HG02870 (cell line): ENCODE results near the gene CEACAM18.
"Not testable (repeated sequence)": the region's sequence is repeated elsewhere in the genome, so short reads cannot be mapped to it uniquely, and the experiment has no call there.

Experiments used
- ATAC-seq: cut with Tn5 transposase; IDR thresholded peaks from one replicate; pipeline ENCODE4 v1.9.1; 2021; ENCODE audit warnings: mild to moderate bottlenecking, moderate library complexity; ENCODE audit not compliant: unreplicated experiment

Gene CEACAM18

DNA sequence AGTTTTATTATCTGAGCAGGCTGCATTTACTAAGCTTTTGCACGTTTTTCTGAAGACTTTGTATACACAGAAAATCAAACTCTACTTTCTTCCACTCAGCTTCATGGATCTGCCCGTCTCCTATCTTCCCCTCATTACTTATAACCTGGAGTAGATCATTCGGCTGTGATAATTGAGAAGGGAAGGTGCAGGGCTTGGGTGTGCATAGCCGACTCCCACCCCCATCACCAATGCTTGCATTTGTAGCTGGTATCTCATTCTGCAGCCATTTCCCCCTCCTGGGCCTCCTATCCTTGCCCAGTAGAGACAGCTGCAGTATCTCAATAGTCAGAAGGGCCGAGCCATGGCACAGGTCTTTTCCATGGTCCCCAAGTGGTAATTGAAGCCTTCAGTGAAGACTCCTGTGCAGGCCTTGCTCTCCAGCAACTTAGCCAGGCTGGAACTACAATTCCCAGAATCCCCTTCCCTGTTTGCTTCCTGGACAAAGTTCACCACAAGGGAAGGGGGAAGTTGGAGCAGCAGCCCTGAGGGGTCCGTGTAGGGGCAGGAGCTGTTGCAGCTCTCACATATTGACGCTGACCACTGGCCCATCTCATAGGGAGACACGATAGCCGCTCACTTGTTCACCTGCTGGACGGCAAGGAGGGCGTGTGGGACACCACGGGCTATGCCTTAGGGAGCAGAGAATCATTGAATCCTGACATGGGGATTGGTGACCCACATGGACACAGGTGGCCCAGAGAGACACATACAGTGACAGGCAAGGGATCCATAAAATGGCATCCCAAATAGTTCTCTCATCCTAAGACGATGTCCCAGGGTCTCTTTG is 18.0 kb upstream of the CEACAM18 start:
- ATAC-seq = no peak

GRCh38 chr19:51461723-51462161 is 16.6 kb upstream of the CEACAM18 start:
- no peak for ATAC-seq

DNA sequence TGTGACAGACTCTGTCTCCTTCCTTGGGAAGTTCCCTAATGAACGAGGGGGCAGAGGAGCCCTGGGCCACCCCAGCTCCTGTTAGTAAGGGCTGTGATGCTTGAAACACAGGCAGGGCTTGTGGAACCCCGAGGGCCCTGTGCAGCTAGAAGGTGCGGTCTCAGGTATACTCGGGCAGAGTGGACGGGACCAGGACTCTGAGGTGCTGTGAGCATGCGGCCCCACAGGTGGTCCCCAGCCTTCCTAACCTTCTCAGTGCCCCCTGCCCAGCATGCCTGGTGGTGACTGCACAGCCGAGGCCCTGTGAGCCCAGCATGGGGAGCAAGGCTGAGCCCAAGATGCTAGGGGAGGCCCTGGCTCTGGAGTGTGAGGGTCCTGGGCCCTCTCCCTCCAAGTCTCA is 16.1 kb upstream of the CEACAM18 start:
- ATAC-seq = no peak

DNA sequence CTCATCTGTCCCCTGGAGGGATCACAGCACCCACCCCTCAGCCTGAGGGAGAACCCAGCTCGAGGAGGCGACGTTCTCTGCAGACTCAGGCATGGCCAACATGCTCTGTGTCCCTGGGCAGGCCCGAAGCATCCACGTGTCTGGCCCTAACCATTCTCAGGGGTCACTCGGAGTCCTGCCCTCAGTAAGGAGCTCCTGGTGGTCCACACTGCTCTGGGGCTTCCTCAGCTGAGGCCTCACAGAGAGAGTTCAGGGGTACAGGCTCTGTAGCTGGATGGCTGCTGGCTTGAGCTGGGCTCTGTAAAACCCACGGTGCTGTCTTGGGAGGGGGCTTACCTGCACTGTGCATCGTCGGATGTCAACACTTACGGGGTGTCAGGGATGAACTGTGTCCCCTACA is 15.7 kb upstream of the CEACAM18 start:
- no peak for ATAC-seq

DNA sequence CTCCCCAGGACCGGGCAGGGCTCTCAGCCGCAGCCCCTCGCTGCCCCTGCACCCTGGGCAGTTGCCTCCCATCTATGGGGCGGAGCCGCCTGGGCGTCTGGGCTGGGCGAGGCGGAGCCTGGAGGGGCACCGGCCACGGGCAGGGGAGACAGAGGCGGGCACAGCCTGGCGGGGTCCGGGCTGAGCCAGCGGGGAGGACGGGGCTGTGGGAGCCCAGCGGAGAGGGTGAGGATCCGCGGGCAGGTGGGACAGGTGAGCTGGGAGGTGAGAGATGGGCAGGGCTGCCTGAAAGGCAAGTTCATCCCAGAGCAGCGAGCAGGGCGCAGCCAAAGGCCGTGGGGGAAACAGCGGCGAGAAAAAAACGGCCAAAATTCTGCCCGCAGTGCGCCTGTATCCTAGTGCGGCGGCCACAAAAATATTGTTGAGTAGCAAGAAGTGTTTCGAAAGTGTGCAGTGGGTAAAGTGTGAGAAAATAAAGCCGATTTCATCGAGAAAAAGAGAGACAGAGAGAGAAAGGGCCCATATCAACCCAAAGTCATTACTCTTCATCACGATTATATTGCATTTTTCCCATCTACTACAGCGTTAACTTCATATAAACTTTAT is 14.3 kb upstream of the CEACAM18 start:
- not testable (repeated sequence) for ATAC-seq

DNA sequence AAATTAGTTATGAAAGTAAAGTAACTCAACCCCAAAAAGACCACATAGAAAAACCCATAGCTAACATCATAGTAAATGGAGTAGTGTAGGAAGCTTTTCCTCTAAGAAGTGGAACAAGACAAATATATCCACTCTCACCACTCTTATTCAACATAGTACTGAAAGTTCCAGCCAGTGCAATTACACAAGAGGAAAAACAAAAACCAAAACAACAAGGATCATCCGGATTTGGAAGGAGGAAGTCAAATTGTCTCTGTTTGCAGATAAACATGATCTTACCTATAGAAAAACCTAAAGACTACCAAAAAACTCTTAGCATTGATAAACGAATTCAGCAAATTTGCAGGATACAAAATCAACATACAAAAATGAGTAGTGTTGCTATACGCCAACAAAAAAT is 11.6 kb upstream of the CEACAM18 start:
- no peak for ATAC-seq

DNA sequence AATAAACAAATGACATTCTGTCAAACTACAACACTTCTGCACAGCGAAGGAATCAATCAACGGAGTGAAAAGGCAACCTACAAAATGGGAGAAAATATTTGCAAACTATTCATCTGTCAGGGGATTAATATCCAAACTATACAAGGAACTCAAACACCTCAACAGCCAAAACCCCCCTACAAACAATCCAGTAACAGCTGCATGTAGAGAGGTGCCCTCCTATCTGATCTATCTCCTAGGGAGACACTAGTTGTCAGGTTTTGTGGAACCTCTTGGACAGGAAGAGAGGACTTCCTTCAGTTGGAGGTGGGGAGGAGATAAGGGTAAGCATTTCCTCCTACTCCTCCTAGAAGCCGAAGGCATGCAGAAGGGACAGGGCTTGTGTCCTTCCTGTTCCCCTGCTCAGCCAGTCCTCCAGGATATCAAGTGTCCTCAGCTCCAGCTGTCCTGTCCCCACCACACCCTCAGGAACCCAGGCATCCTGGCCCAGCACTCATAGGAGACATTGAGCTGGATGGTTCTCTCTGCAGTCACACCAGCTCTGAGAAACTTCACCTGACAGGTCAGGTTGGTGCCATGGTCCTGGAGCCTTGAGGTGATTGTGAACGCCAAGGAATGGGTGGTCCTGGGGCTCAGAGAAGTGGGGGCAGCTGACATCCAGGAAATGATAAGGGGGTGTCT is 10.3 kb upstream of the CEACAM18 start:
- ATAC-seq = no peak

DNA sequence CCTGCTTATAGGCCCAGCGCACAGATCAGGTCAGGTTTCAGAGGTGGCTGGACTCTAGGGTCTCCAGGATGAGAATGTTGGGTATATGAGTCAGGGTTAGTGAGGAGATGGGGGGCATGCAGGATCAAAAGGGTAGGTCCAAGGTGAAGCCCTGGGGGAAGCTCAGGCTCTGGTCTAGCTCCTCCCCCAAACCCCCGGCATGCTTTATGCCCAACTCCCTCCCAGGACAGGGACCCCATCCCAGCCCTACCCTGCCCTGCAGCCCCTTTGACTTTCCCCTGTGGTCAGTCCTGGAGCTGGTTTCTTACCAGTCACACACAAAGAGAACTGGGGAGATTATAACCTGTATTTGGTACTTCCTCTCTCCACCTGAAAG is 9.8 kb upstream of the CEACAM18 start:
- no peak for ATAC-seq

DNA sequence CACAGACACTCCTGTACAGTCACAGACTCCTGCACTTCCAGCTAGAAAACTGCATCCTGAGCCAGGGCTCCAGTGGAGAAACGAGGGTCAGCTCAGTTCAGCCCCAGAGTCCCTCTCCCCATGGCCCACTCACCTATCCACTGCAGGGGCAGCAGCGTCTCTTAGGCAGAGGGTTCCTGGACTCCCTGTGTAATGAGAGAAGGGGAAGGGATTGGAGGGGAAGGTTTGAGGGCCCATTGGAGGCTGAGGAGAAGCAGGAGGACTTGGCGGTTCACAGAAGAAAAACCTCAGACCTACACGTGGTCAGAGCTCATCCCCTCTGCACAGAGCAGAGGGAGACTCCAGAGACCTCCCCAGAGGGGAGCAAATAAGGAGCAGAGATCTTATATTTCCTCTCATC is 9.2 kb upstream of the CEACAM18 start:
- ATAC-seq = no peak

GRCh38 chr19:51469629-51470028 is 8.7 kb upstream of the CEACAM18 start:
- no peak for ATAC-seq

DNA sequence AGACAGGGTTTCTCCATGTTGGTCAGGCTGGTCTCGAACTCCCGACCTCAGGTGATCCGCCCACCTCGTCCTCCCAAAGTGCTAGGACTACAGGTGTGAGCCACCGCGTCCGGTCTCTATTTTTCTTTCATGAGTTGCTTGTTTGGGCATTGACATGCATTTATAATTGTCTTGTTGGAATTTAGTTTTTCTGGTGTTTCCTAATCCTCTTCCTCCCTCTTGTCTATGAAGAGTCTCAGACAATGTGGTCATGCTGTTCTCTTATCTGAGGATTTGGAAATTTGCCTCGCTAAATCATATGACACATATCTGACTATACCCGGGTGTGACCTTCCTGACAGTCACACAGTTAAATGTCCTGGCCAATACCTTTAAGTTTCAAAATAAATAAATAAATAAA is 7.4 kb upstream of the CEACAM18 start:
- ATAC-seq = no peak

DNA sequence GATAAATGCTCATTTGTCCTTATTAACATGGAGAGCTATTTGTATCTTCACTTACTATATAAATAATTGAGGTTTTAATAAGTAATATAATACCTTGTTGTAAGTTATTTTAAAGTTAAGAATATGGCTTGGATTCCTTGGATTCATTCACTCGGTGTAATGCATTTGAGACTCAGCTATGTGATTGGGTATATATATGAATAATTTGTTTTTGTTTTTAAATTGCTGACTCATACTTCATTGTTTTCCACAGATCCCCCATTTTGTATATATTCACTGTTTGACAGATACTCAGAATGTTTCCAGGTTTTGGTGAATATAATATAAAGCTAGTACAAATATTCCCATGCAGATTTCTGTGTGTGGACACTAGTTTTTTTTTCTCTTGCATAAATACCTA is 6.8 kb upstream of the CEACAM18 start:
- ATAC-seq = no peak

DNA sequence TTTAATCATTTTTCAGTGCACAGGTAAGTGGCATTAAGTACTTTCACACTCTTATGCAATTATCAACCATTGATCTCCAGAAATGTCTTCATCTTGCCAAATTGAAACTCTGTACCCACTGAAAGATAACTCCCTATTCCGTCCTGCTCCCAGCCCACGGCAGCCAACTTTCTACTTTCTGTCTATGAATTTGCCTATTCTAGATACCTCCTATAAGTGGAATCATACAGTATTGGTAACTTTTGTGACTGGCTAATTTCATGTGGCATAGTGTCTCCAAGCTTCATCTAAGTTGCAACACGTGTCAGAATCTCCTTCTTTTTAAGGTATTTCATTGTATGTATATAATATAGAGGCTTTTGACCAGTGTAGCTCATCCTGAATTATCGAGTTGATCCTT is 5.7 kb upstream of the CEACAM18 start:
- ATAC-seq = no peak

- no peak for ATAC-seq
Observed at GRCh38 chr19:51473009-51473707, 5.2 kb upstream of the CEACAM18 start.

DNA sequence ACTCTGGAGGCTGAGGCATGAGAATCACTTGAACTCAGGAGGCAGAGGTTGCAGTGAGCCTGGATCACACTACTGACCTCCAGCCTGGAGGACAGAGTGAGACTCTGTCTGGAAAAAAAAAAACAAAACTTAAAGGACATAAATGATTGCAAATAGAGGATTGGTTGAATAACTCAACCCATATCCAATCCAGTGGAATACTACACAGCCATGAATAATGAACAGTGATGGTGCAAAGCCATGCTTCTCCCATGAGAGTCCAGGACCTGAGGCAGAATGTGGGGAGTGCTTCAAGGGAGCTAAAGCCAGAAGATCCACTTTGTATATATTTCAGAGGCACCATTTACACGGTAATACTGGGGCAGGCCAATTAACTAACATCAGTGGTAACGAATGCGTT is 2.2 kb upstream of the CEACAM18 start:
- no peak for ATAC-seq

GRCh38 chr19:51477344-51477743 is 995 bp upstream of the CEACAM18 start:
- no peak for ATAC-seq

DNA sequence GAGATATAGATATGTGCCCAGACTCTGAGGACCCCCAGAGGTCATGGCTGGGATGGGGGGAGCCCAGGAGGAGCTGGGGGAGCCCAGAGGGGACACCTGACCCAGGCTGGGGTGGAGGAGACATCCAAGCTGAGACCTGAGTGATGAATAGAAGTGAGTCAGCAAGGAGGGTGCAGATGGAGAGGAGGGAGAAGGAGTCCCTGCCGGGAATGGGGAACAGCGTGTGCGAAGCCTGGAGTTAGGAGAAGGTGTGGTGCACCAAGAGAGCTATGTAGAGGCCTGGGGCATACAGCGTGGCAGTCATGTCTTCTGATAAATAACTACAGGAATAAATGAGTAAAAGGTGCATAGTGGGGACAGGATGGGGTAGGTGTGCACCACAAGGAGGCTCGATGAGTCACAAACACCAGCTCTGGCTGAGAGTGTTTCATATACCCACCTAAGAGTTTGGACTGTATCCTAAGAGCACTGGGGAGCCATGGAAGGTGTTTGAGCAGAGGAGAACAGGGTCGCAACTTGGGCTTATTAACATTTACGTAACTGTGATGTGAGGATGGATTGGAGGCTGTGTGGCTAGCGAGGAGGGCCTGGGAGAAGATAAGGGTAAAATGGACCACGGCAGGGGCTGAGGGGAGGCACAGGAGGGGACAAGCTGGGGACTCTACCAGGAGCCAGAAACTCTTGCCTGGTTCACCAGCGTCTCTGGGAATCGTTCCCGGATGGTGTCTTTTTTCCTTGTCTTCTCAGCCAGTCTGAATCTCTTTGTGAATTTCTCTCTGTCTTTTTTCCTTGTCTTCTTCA is 1.4 kb downstream of the CEACAM18 start:
- ATAC-seq = no peak

DNA sequence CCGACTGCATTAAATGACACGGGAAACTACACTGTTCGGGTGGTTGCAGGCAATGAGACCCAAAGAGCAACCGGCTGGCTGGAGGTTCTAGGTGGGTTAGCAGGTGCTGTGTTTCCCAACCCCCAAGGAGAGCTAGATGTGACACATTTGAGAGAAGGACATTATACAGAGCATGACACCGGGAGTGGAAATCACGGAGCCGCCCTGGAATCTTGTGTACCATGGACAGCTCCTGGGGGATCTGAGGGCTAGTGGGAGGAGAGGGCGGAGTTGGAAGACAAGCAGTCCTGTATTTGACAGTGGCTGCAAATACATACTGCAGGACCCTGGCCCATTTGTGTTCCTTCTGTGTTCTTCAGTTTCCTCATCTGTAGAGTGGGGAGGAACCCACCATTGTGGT is 2.3 kb downstream of the CEACAM18 start:
- no peak for ATAC-seq

DNA sequence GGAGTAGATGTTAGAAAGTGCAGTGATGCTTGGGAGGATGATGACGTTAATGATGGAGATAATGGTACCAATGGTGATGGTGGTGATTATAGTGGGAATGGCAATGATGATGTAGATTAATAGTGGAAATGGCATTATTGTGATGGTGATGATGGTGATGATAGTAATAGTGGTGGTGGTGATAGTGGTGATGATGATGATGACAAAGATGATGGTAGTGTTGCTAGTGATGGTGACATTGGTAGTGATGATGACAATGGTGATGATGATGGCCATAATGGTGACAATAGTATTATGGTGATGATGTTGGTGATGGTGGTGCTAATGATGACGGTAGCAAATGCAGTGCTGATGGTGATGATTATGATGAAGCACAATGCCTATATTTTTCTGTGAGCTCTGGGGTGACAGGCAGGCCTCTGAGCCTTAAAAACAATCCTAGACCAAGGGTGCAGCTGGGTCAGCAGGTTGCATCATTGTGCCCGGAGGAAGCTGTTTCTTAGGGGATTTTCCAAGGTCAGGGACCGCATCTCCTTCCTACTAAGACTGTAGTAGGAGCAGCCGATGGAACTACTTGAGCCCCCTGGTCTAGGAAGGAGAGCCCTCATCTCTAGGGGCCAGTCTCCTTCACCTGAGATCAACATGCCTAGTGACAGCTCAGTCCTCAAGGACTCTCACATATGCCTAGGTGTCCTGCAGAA is 7.8 kb downstream of the CEACAM18 start:
- ATAC-seq = no peak

GRCh38 chr19:51488491-51488890 is 10.2 kb downstream of the CEACAM18 start:
- no peak for ATAC-seq
